T-helper 1 cell treated with Interleukin-12 subunit alpha and Interleukin-12 subunit beta and Interleukin-4 antibody, amounts not matched to agents 30 ng/mL and 1 ng/mL, for 36 hours (primary cell): ENCODE data around the gene DDX23. TPM values are rescaled to one million over a fixed set of nuclear protein-coding genes. Genes with fewer than 3 reads are reported as not detected.
"Not testable (repeated sequence)": the region's sequence is repeated elsewhere in the genome, so short reads cannot be mapped to it uniquely, and the experiment has no call there.

ENCODE experiments used
- intact Hi-C: fragments of 100-400 bp; cut with micrococcal nuclease; formaldehyde crosslinking; loops from one replicate; pipeline ENCODE4 v1.15.1; 2024
- total RNA-seq: library from RNA; stranded (reverse); gene quantifications from 2 replicates; pipeline ENCODE4 v1.2.3, GENCODE V29; 2022

DDX23 gene
- total RNA-seq: 125 and 126 TPM in 2 replicates

GRCh38 chr12:48851883-48852733, at the start of gene DDX23:
Gene DDX23 (minus strand): TSS chr12:48852163. CDS start chr12:48845782, 6,381 bp downstream.
- intact Hi-C loops: loop anchor here (1.0 to 5.0 kb wide), 10 partner anchors 34 to 1550 kb away; partner anchors contain the start of genes ARF3, CACNB3, CCNT1 and LARP4

- intact Hi-C loops: loop anchor here (5.0 kb wide), 1 partner anchor 76 kb away; the partner anchor contains the start of gene WNT1
Measured at GRCh38 chr12:48901278-48901677, 49.3 kb upstream of the DDX23 start.

GRCh38 chr12:48899651-48900050, 47.7 kb upstream of the DDX23 start:
- intact Hi-C loops: loop anchor here (5.0 kb wide), 1 partner anchor 78 kb away; the partner anchor contains the start of gene WNT1

GRCh38 chr12:48894271-48894670, 42.3 kb upstream of the DDX23 start:
- intact Hi-C loops: loop anchor here (5.0 kb wide), 1 partner anchor 142 kb away; no protein-coding TSS in a partner anchor

GRCh38 chr12:48890657-48891418, 38.9 kb upstream of the DDX23 start:
- intact Hi-C loops: loop anchor here (1.0 to 5.0 kb wide), 4 partner anchors 26 to 139 kb away; partner anchors contain the start of gene RND1

- intact Hi-C loops: loop anchor here (1.0 to 5.0 kb wide), 4 partner anchors 24 to 137 kb away; partner anchors contain the start of gene RND1
Measured at GRCh38 chr12:48889679-48890078, 37.7 kb upstream of the DDX23 start.

GRCh38 chr12:48883305-48884161, 31.6 kb upstream of the DDX23 start:
- intact Hi-C loops: no loop called here

- intact Hi-C loops: no loop called here
Measured at GRCh38 chr12:48882972-48883304, 31.0 kb upstream of the DDX23 start.

- intact Hi-C loops: no loop called here
Measured at GRCh38 chr12:48882315-48882687, 30.3 kb upstream of the DDX23 start.

- intact Hi-C loops: no loop called here
Measured at GRCh38 chr12:48881686-48882314, 29.8 kb upstream of the DDX23 start.

- intact Hi-C loops: no loop called here
Measured at GRCh38 chr12:48880647-48881046, 28.7 kb upstream of the DDX23 start.

GRCh38 chr12:48878548-48878947, 26.6 kb upstream of the DDX23 start:
- intact Hi-C loops: no loop called here

- intact Hi-C loops: no loop called here
Measured at GRCh38 chr12:48875944-48876515, 24.1 kb upstream of the DDX23 start.

- intact Hi-C loops: not testable (repeated sequence)
Measured at GRCh38 chr12:48873534-48873933, 21.6 kb upstream of the DDX23 start.

GRCh38 chr12:48873096-48873495, 21.1 kb upstream of the DDX23 start:
- intact Hi-C loops: no loop called here

- intact Hi-C loops: no loop called here
Measured at GRCh38 chr12:48869191-48869590, 17.2 kb upstream of the DDX23 start.

- intact Hi-C loops: no loop called here
Measured at GRCh38 chr12:48868451-48868850, 16.5 kb upstream of the DDX23 start.

GRCh38 chr12:48866052-48866711, 14.2 kb upstream of the DDX23 start:
- intact Hi-C loops: no loop called here

GRCh38 chr12:48865281-48866051, 13.5 kb upstream of the DDX23 start, which contains the start of gene RND1:
Gene RND1 (minus strand): TSS chr12:48865870. CDS start chr12:48865767, 103 bp downstream.
- intact Hi-C loops: loop anchor here (1.0 kb wide), 6 partner anchors 12 to 153 kb away; partner anchors contain the start of genes ARF3, CACNB3 and PRKAG1
